Mononuclear cell (primary cell): ENCODE results near the gene MYO18A. TPM values are rescaled to one million over a fixed set of nuclear protein-coding genes. Genes with fewer than 3 reads are reported as not detected.

Experiments
- H3K27me3 ChIP-seq: 2 replicates; pipeline ENCODE4 v1.6.0; 2011; ENCODE audit warnings: low read length, control low read depth; ENCODE audit not compliant: insufficient read depth
- H3K4me1 ChIP-seq: 2 replicates; pipeline ENCODE4 v1.5.1; 2011; ENCODE audit warnings: mild to moderate bottlenecking, low read length, control low read depth; ENCODE audit not compliant: insufficient read depth
- H3K4me3 ChIP-seq: 2 replicates; pipeline ENCODE4 v1.5.1; 2011; ENCODE audit warnings: mild to moderate bottlenecking, low read length, moderate library complexity
- H3K9me3 ChIP-seq: 2 replicates; pipeline ENCODE4 v1.5.1; 2011; ENCODE audit warnings: low read depth, mild to moderate bottlenecking, control low read depth, low read length
- total RNA-seq: library from RNA; depleted of rRNA; stranded (reverse); fragments of >200 nt; gene quantifications from one replicate; pipeline ENCODE4 v1.2.3, GENCODE V29; 2012

MYO18A gene
- total RNA-seq, 1 donor = 40.1 TPM

- H3K4me1 ChIP-seq = no peaks in the 10 kb centered on the region
- H3K9me3 ChIP-seq = no peaks in the 10 kb centered on the region
- H3K4me3 ChIP-seq = no peak overlapping the region
- no peaks in the 10 kb centered on the region for H3K27me3 ChIP-seq
Measured at GRCh38 chr17:29069526-29070041, 110.6 kb downstream of the MYO18A start.

DNA sequence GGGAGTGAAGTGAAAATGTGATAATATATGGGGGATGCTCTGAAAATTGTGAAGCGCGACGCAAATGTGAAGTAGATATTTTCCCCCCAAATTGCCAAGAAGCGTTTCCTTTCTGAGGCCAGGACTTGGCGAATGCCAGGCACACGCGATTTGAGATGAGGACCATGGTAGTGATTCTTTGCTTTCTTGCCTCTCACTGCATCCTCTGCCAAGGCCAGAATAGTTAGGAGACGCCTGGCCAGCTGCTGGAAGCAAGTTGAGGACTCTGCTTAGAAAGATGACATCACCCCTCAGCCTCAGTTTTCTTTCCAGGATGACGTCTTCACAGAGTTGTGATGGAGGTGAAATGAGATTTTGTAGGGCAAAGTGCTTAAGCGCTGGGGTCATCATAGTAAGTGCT, 111.4 kb downstream of the MYO18A start:
- no peaks in the 10 kb centered on the region for H3K4me1 ChIP-seq

GRCh38 chr17:29066606-29067005, 113.6 kb downstream of the MYO18A start:
- no peaks in the 10 kb centered on the region for H3K27me3 ChIP-seq
- H3K4me1 ChIP-seq = no peaks in the 10 kb centered on the region
- no peaks in the 10 kb centered on the region for H3K9me3 ChIP-seq
- no peak overlapping the region for H3K4me3 ChIP-seq

More for the DNA sequence above, 111.4 kb downstream of the MYO18A start:
- H3K27me3 ChIP-seq = no peaks in the 10 kb centered on the region
- H3K4me3 ChIP-seq = no peak overlapping the region
- H3K9me3 ChIP-seq = no peaks in the 10 kb centered on the region

DNA sequence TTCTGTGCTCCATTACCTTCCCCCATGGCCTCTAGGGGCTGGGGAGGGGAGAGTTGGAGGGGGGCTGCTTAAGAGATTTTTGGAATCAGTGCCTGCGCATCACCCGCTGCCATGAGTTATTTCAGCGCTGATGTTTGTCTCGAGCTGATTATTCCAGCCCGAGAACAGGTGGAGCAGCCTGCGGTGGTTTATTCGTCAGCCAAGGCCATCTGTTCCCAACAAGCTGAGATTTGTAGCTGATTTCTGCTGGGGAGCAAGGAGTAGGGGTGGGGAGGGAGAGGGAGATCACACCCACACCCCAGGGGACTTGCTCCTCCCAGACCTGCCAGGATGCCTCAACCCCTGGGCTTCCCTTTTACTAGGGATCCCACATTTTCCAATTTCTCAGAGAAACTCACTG, 114.2 kb downstream of the MYO18A start:
- H3K27me3 ChIP-seq = no peaks in the 10 kb centered on the region
- H3K9me3 ChIP-seq = no peaks in the 10 kb centered on the region
- H3K4me1 ChIP-seq = no peaks in the 10 kb centered on the region
- H3K4me3 ChIP-seq = no peak overlapping the region

DNA sequence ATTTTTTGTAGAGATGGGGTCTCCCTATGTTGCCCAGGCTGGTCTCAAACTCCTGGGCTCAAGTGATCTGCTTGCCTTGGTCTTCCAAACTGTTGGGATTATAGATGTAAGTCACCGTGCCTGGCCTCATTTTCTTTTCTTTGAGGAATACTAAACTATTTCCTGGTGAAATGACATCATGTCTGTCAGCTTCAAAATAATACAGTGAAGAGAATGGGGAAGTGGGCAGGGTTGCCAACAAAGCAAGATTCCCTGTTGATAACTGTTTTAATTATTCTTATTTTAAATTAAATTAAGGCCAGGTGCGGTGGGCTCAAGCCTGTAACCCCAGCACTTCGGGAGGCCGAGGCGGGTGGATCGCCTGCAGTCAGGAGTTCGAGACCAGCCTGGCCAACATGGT, 116.2 kb downstream of the MYO18A start:
- H3K9me3 ChIP-seq = no peaks in the 10 kb centered on the region
- no peak overlapping the region for H3K4me3 ChIP-seq
- H3K27me3 ChIP-seq = no peaks in the 10 kb centered on the region
- H3K4me1 ChIP-seq = no peaks in the 10 kb centered on the region

DNA sequence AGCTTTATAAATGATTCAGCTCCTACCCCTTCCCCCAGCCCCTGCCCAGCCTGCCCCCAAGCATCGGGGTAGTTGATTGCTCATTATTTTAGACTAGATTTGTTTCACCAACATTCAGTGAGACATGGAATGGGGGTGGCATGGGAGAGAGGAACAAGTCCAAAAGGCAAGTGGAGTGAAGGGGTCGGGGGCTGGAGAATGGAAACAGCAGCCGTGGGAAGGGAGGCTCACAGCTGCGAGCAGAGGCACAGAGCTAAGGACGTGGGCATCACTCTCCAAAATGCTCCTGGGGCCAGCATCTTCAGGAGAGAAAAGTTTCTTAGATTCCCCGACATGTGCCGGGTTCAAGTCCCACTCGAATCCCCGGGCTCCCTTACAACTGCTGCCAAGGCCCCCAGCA, 118.0 kb downstream of the MYO18A start:
- Histone ChIP-seq H3K4me3 (no peak overlapping the region), H3K9me3 (no peaks in the 10 kb centered on the region), H3K4me1 (no peaks in the 10 kb centered on the region), H3K27me3 (no peaks in the 10 kb centered on the region)

- no peaks in the 10 kb centered on the region for H3K4me1 ChIP-seq
- no peaks in the 10 kb centered on the region for H3K9me3 ChIP-seq
- no peak overlapping the region for H3K4me3 ChIP-seq
- no peaks in the 10 kb centered on the region for H3K27me3 ChIP-seq
Measured at GRCh38 chr17:29061036-29061435, 119.2 kb downstream of the MYO18A start.

GRCh38 chr17:29060475-29060874, 119.7 kb downstream of the MYO18A start:
- Histone ChIP-seq H3K4me3 (no peak overlapping the region), H3K4me1 (no peaks in the 10 kb centered on the region), H3K27me3 (no peaks in the 10 kb centered on the region), H3K9me3 (no peaks in the 10 kb centered on the region)

GRCh38 chr17:29059281-29059680, 120.9 kb downstream of the MYO18A start:
- Histone ChIP-seq H3K27me3 (no peaks in the 10 kb centered on the region), H3K4me1 (no peaks in the 10 kb centered on the region), H3K4me3 (no peak overlapping the region), H3K9me3 (no peaks in the 10 kb centered on the region)

- no peak overlapping the region for H3K4me3 ChIP-seq
Measured at GRCh38 chr17:29058391-29058790, 121.8 kb downstream of the MYO18A start.

GRCh38 chr17:29057361-29057760, 122.8 kb downstream of the MYO18A start:
- Histone ChIP-seq H3K4me3 (no peak overlapping the region), H3K9me3 (no peaks in the 10 kb centered on the region), H3K27me3 (no peaks in the 10 kb centered on the region), H3K4me1 (no peaks in the 10 kb centered on the region)

More at GRCh38 chr17:29058391-29058790, 121.8 kb downstream of the MYO18A start:
- Histone ChIP-seq H3K27me3 (no peaks in the 10 kb centered on the region), H3K4me1 (no peaks in the 10 kb centered on the region), H3K9me3 (no peaks in the 10 kb centered on the region)

DNA sequence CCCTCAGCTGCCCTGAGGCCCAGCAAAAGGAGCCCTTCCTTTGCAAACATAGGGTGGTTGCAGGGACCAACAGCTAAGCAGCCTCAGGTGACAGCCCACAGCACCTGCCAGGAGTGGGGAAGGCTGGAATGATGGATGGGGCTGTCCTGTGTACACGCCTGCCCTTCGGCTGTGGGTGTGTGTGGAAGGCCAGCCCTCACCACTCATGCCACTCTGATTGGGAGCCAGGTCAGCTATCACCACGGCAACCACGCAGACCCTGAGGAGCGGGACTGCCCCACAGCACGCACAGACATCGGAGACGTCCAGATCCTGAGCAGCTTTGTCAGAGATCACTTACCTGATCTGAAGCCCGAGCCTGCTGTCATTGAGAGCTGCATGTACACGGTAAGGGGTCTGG, 125.4 kb downstream of the MYO18A start:
- Histone ChIP-seq H3K9me3 (no peaks in the 10 kb centered on the region), H3K4me3 (no peak overlapping the region), H3K27me3 (no peaks in the 10 kb centered on the region), H3K4me1 (no peaks in the 10 kb centered on the region)

GRCh38 chr17:29051731-29052130, 128.5 kb downstream of the MYO18A start:
- Histone ChIP-seq H3K27me3 (no peaks in the 10 kb centered on the region), H3K9me3 (no peaks in the 10 kb centered on the region)

DNA sequence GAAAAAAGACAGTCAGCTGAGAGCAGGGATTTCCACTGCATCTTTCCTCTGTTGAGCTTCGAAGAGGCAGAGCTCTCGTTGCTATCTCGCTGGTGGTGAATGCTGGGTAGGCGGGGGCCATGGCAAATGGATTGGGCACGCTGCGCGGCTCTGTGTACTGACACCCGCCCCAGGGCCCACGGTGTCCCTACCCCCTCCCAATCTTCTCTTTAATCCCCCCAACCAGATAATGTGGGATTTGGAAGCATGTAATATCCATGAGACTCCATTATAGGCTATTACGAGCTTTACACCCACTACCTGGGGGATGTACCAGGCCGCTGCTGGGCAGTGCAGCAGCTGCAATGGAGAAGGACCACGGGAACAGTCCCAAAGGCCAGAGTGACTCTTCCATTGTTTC, 129.0 kb downstream of the MYO18A start:
- no peaks in the 10 kb centered on the region for H3K9me3 ChIP-seq
- H3K4me1 ChIP-seq = peaks cover 6% of the 10 kb centered on the region
- no peaks in the 10 kb centered on the region for H3K27me3 ChIP-seq
- no peak overlapping the region for H3K4me3 ChIP-seq

More at GRCh38 chr17:29051731-29052130, 128.5 kb downstream of the MYO18A start:
- Histone ChIP-seq H3K4me1 (peaks cover under 1% of the 10 kb centered on the region), H3K4me3 (no peak overlapping the region)

- no peaks in the 10 kb centered on the region for H3K27me3 ChIP-seq
- H3K4me1 ChIP-seq = peaks cover 12% of the 10 kb centered on the region
- no peak overlapping the region for H3K4me3 ChIP-seq
- H3K9me3 ChIP-seq = no peaks in the 10 kb centered on the region
Measured at GRCh38 chr17:29050176-29050575, 130.0 kb downstream of the MYO18A start.

DNA sequence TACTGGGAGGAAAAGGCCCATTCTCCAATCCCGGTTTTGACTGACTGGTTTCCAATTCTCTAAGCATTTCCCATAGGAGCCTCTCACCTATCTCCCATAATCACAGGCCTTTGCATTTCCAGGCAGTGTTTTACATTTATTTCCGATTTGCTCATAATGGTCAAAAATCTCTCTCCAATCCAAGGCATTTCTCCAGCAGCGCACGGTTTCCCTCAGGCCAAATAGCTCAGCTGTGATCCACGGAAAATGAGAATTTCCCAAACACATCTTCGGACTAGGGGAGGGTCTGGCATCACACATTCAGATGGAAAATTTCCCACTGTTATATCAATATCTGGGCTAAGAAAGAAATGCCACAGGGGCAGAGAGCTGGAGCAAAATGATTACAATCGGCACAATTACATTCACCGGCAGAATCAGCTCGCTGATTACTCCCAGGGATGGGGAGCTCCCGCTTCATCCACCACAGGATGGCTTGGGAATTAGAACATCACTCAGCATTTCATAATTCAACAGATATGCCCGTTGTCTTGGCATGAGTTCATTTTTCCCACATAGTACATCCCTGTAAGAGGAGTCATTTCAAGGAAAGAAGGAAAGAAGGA, 130.6 kb downstream of the MYO18A start:
- Histone ChIP-seq H3K4me1 (peaks cover 14% of the 10 kb centered on the region), H3K9me3 (no peaks in the 10 kb centered on the region), H3K27me3 (no peaks in the 10 kb centered on the region), H3K4me3 (no peak overlapping the region)
